Effector memory CD4-positive, alpha-beta T cell (primary cell): ENCODE results near the gene DGUOK.
"Not testable (repeated sequence)": the region's sequence is repeated elsewhere in the genome, so short reads cannot be mapped to it uniquely, and the experiment has no call there.

ENCODE experiments used
- DNase-seq, 3 donors: peaks; one replicate each; pipeline ENCODE4 v3.0.0-alpha.2; 2020
- H3K27ac ChIP-seq: 2 replicates; pipeline ENCODE4 v1.7.0; 2013; ENCODE audit warnings: mild to moderate bottlenecking, low read length, moderate library complexity; ENCODE audit not compliant: insufficient read depth, poor library complexity, severe bottlenecking
- H3K27me3 ChIP-seq: replicated peaks from 2 replicates; pipeline ENCODE4 v1.7.0; 2013; ENCODE audit warnings: mild to moderate bottlenecking, low read length; ENCODE audit not compliant: insufficient read depth, control insufficient read depth, poor library complexity, severe bottlenecking
- H3K36me3 ChIP-seq: 2 replicates; pipeline ENCODE4 v1.7.0; 2013; ENCODE audit warnings: mild to moderate bottlenecking, low read length, moderate library complexity; ENCODE audit not compliant: control insufficient read depth, insufficient read depth
- H3K4me1 ChIP-seq: 2 replicates; pipeline ENCODE4 v1.7.0; 2013; ENCODE audit warnings: low read length, mild to moderate bottlenecking; ENCODE audit not compliant: control insufficient read depth, insufficient read depth, poor library complexity, severe bottlenecking
- H3K4me3 ChIP-seq: 2 replicates; pipeline ENCODE4 v1.7.0; 2013; ENCODE audit warnings: low read length, low read depth, mild to moderate bottlenecking; ENCODE audit not compliant: insufficient read depth, poor library complexity, severe bottlenecking
- H3K9me3 ChIP-seq: 2 replicates; pipeline ENCODE4 v1.7.0; 2013; ENCODE audit warnings: mild to moderate bottlenecking, low read length, moderate library complexity; ENCODE audit not compliant: control insufficient read depth

The DGUOK gene

DNA sequence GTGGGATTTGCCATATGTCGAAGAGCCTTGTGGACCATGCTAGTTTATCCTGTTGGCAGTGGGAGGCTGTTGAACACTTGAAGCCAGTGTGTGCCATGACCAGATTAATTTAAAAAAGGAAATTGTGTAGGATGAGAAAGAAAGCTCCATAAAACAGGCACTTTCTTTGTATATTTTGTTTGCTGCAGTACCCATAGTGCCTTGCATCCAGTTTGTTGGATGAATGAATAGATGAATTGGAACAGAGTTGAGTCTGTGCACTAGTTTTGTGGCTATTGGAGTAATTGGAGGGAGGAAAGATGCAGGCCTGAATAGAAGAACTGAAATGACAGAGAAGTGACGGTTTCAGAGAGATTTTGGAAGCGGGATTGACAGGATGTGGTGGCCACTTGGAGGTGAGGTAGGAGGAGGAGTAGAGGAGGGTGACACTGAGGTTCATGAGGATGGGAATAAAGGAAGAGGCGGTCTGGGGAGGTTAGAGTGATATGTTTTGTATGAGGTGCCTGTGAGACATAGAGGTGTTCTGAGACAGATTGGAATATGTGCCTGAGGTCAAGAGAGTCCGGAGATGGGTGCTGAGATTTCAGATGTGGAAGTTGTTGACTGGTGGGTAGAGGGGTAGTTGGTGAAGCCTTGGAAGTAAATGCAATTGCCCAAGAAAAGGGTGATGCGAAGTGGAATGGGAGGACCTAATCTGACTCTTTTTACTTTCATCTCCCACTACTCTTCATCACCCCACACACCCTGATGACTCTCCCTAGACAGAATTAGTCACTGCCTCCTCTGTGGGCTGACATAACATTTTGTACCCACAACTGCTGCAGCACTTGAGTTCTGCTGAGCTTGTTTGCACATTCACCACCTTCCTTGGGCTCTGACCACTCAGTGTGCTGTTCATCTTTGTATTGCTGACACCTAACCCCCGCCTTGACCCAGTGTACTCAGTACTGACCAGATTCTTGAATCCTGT, 5.1 kb downstream of the DGUOK start:
- H3K27ac ChIP-seq = no peak overlapping the region
- DNase-seq = no peak
- no peaks in the 10 kb centered on the region for H3K27me3 ChIP-seq
- no peaks in the 10 kb centered on the region for H3K9me3 ChIP-seq
- H3K4me1 ChIP-seq = peaks cover 17% of the 10 kb centered on the region
- peaks cover 21% of the 10 kb centered on the region for H3K36me3 ChIP-seq
- H3K4me3 ChIP-seq = no peak overlapping the region

DNA sequence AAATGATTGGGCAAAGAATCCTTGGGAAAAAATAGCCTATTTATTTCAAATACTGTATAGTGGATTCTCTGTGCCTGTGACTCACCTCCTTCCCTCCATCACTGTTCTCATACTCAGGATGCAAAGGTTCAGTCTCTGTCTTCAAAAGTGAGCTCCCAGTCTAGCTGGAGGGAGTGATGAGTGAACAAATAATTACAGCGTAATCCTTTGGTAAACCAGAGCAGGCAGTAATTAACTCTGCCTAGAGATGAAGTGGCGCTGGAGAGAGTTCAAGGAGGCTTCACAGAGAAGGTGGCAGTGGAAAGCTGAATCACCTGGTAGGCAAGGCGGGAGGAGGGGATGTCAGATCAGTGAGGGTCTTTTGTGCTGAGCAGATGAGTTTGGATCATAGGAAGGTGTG, 6.5 kb downstream of the DGUOK start:
- Histone ChIP-seq H3K27ac (no peak overlapping the region), H3K4me3 (no peak overlapping the region), H3K4me1 (peaks cover 21% of the 10 kb centered on the region), H3K36me3 (peaks cover 27% of the 10 kb centered on the region), H3K27me3 (no peaks in the 10 kb centered on the region), H3K9me3 (no peaks in the 10 kb centered on the region)
- no peak for DNase-seq

GRCh38 chr2:73935641-73936040, 9.0 kb downstream of the DGUOK start:
- Histone ChIP-seq H3K9me3 (no peaks in the 10 kb centered on the region), H3K4me1 (peaks cover 16% of the 10 kb centered on the region)

GRCh38 chr2:73937103-73937885, 10.6 kb downstream of the DGUOK start:
- Histone ChIP-seq H3K27me3 (no peaks in the 10 kb centered on the region), H3K4me3 (no peak overlapping the region), H3K9me3 (no peaks in the 10 kb centered on the region), H3K4me1 (peaks cover 13% of the 10 kb centered on the region), H3K36me3 (peaks cover 27% of the 10 kb centered on the region), H3K27ac (no peak overlapping the region)
- DNase-seq = no peak

More at GRCh38 chr2:73935641-73936040, 9.0 kb downstream of the DGUOK start:
- H3K27me3 ChIP-seq = no peaks in the 10 kb centered on the region
- DNase-seq = no peak
- peaks cover 27% of the 10 kb centered on the region for H3K36me3 ChIP-seq
- no peak overlapping the region for H3K4me3 ChIP-seq
- H3K27ac ChIP-seq = no peak overlapping the region

GRCh38 chr2:73937899-73938298, 11.2 kb downstream of the DGUOK start:
- peaks cover 13% of the 10 kb centered on the region for H3K4me1 ChIP-seq

GRCh38 chr2:73938718-73939352, 12.2 kb downstream of the DGUOK start:
- Histone ChIP-seq H3K9me3 (no peaks in the 10 kb centered on the region), H3K27me3 (no peaks in the 10 kb centered on the region), H3K27ac (no peak overlapping the region), H3K36me3 (peaks cover 18% of the 10 kb centered on the region), H3K4me1 (peaks cover 13% of the 10 kb centered on the region), H3K4me3 (no peak overlapping the region)
- DNase-seq = no peak

More at GRCh38 chr2:73937899-73938298, 11.2 kb downstream of the DGUOK start:
- Histone ChIP-seq H3K27me3 (no peaks in the 10 kb centered on the region), H3K36me3 (peaks cover 21% of the 10 kb centered on the region), H3K27ac (no peak overlapping the region), H3K4me3 (no peak overlapping the region), H3K9me3 (no peaks in the 10 kb centered on the region)
- no peak for DNase-seq

DNA sequence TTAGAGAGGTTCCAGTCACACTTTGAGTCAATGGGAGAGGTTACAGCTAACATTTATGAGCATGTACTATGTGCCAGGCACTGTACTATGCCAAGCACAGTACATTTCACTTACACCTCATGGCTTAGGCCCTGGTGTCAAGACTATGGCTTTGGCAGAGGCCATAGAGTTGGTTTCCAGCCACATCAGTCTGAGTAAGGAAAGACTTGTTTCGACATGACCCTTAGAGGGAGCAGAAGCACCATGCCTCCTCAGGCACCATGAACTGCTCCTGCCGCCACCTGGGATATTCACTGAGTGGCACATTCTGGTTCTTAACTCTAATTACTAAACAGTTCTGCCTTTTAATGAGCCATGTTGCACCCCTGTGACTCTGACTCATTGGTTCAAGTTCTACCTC, 12.7 kb downstream of the DGUOK start:
- Histone ChIP-seq H3K4me1 (peaks cover 13% of the 10 kb centered on the region), H3K9me3 (no peaks in the 10 kb centered on the region), H3K27me3 (no peaks in the 10 kb centered on the region), H3K36me3 (peaks cover 15% of the 10 kb centered on the region), H3K27ac (peak overlapping the region; percentile 26), H3K4me3 (no peak overlapping the region)
- DNase-seq = no peak

- peaks cover 13% of the 10 kb centered on the region for H3K4me1 ChIP-seq
Measured at GRCh38 chr2:73940066-73940465, 13.4 kb downstream of the DGUOK start.

DNA sequence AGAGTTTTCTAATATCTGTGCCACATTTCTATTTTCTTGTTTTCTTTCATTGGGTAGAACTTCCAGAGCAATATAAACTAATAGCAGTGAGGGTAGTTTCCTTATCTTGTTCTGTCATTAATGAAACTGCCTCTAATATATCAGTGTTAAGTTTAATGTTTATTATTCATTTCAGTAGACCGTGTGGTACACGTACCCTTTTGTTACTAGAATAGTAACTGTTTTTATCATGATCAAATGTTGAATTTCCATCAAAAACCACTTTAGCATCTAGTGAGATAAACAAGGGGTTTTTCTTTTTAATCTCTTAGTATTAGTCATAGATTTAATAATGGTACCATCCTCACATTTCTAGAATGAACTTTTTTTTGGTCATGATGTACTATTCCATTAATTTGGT, 16.0 kb downstream of the DGUOK start:
- Histone ChIP-seq H3K27ac (no peak overlapping the region), H3K9me3 (no peaks in the 10 kb centered on the region), H3K36me3 (peaks cover 23% of the 10 kb centered on the region), H3K27me3 (no peaks in the 10 kb centered on the region), H3K4me1 (peaks cover 13% of the 10 kb centered on the region), H3K4me3 (no peak overlapping the region)
- no peak for DNase-seq

More at GRCh38 chr2:73940066-73940465, 13.4 kb downstream of the DGUOK start:
- H3K4me3 ChIP-seq, H3K9me3 ChIP-seq, DNase-seq, H3K27ac ChIP-seq, H3K27me3 ChIP-seq: not testable (repeated sequence)
- H3K36me3 ChIP-seq = peaks cover 18% of the 10 kb centered on the region
